ENCODE data around the gene WT1.

The WT1 gene

DNA sequence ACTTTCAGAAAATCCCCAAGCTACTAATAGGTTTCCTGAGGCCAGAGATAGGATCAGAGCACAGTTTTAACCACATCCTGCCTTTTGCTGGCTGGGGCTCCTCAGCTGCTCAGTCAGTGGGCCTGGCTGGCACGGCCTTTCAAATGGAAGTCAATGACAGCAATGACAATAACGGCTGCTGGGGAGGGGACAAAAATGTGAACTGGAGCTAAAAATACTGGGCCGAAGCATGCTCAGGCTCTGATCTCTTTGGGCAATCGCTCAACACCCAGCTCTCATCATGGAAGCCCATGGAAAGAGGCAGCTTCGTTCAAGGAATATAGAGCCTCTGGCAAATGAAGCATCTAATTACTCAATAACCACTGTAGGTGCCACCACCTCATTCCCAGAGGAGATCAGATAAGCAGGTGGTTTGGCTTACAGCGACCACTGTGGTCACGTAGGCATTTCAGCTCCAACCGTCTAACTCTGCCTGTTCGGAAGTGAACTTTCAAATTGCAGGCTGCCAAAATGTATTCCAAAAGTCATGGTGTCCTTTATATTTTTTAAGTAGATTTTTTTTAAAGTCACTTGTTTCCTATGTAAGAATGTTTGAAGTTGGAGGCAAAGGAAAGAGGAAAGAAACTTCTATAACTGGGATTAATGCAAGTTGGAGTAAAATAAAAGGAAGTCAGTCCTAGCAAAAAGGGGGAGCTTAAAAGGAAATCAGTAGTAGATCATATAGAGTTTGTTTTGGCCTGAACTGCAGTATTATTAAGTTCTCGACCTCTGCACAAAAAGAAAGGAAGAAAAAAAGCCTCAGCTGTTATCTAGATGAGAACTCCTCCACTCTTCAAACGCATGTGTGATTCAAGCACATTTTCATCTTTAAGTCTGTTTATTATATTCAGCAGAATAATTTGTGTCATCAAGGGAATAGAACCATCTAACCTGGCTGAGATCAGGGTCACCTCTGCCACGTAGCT, 14.1 kb downstream of the WT1 start:
- no peak overlapping the region for H3K4me3 ChIP-seq (ENCODE audit: extremely low read depth, insufficient read depth, low read length, poor library complexity, severe bottlenecking)
- H3K36me3 ChIP-seq (ENCODE audit: control insufficient read depth, insufficient read depth, low read length), result no peaks in the 10 kb centered on the region
- H3K9me3 ChIP-seq (ENCODE audit: control insufficient read depth, low read length), result no peaks in the 10 kb centered on the region
- H3K4me1 ChIP-seq (ENCODE audit: control insufficient read depth, insufficient read depth, low read length, poor library complexity, severe bottlenecking), result peaks cover 32% of the 10 kb centered on the region
- no peak overlapping the region for H3K27ac ChIP-seq (ENCODE audit: low read depth, low read length, severe bottlenecking)
- WGBS, 2 experiments (ENCODE audit: insufficient coverage in 2 of 2), result 69 to 75% methylated on average over 10 of the region's 12 CpGs

DNA sequence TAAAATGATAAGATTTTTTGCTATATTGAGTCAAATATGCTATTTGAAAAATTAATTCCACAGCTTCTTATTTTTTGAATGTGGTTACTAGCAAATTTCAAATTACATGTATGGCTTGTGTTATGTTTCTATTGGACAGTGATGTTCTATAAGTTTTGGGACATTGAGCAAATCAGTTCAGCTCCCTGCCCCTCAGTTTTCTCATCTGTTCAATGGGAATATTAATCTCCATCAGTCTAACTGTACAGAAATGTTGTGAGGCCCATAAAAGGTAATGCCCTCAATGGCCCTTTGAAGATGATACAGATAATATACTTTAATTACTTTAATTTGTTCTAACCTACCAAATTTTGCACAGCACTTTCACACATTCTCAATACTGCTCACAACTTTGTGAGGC, 15.2 kb downstream of the WT1 start:
- Histone ChIP-seq H3K4me3 (ENCODE audit: extremely low read depth, insufficient read depth, low read length, poor library complexity, severe bottlenecking) (no peak overlapping the region), H3K27ac (ENCODE audit: low read depth, low read length, severe bottlenecking) (no peak overlapping the region), H3K36me3 (ENCODE audit: control insufficient read depth, insufficient read depth, low read length) (no peaks in the 10 kb centered on the region), H3K4me1 (ENCODE audit: control insufficient read depth, insufficient read depth, low read length, poor library complexity, severe bottlenecking) (peaks cover 32% of the 10 kb centered on the region), H3K9me3 (ENCODE audit: control insufficient read depth, low read length) (no peaks in the 10 kb centered on the region)

DNA sequence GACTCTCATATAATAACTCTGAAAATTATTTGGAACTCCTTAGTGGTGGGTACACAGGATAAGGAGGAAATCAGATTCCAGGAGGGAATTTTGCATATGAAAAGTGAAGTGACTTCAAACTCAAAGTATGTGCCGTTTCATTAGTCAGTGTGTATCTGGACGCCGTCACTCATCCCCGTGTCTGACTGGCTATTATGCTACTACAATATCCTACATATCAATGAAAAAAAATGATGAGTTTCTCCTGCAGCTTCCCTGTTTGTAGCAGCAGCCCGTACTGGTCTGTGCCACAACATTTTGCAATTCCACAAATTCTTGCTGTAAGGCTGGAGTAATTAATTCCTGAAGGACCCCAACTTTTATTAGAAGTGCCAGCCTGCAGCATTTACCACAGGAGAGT, 16.5 kb downstream of the WT1 start:
- no peaks in the 10 kb centered on the region for H3K9me3 ChIP-seq (ENCODE audit: control insufficient read depth, low read length)
- H3K4me3 ChIP-seq (ENCODE audit: extremely low read depth, insufficient read depth, low read length, poor library complexity, severe bottlenecking), result no peak overlapping the region
- no peak overlapping the region for H3K27ac ChIP-seq (ENCODE audit: low read depth, low read length, severe bottlenecking)
- H3K36me3 ChIP-seq (ENCODE audit: control insufficient read depth, insufficient read depth, low read length), result no peaks in the 10 kb centered on the region
- WGBS, 2 experiments (ENCODE audit: insufficient coverage in 2 of 2), result 44 to 65% methylated on average over 2 to 5 of the region's 5 CpGs
- peaks cover 32% of the 10 kb centered on the region for H3K4me1 ChIP-seq (ENCODE audit: control insufficient read depth, insufficient read depth, low read length, poor library complexity, severe bottlenecking)

DNA sequence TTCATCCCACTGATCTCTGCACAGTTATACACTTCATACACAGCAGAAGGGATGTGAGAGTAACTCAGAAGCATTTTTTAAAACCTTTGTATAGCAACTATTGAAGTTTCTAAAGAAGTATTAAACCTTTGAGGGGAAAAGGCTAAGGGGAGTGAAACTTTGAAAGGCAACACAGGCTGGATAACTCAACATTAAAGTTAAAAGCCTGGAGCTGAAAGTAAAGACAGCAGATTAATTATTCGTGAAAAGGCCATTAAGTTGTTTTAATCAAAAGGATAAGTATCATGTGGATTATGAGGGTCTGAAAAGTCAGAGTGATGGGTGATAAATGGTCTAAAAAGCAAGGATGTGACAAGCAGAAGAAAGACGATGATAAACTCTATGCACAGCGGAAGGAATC, 17.5 kb downstream of the WT1 start:
- Histone ChIP-seq H3K4me1 (ENCODE audit: control insufficient read depth, insufficient read depth, low read length, poor library complexity, severe bottlenecking) (peaks cover 32% of the 10 kb centered on the region), H3K27ac (ENCODE audit: low read depth, low read length, severe bottlenecking) (no peak overlapping the region), H3K36me3 (ENCODE audit: control insufficient read depth, insufficient read depth, low read length) (no peaks in the 10 kb centered on the region), H3K4me3 (ENCODE audit: extremely low read depth, insufficient read depth, low read length, poor library complexity, severe bottlenecking) (no peak overlapping the region), H3K9me3 (ENCODE audit: control insufficient read depth, low read length) (no peaks in the 10 kb centered on the region)
- whole genome bisulfite sequencing, 2 experiments (ENCODE audit: insufficient coverage in 2 of 2), result 88 to 100% methylated on average over 1 of the region's 3 CpGs

DNA sequence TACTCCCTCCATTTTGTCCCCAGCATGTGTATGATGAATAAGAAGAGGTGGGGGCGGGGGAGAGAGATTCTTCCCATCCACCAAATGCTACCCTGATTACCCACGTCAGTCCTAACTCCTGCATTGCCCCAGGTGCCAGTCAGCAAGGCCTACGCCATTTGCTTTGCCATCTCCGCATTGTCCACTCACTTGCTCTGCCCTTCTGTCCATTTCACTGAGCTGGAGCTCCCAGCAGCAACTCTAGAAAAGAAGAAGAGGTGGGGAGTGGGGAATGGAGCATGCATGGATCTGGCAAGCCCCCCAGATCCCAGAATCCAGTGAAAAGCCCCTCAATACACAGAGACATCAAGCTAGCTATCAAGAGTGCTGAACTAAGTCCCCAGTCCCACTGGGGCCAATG, 19.0 kb downstream of the WT1 start:
- Histone ChIP-seq H3K27ac (ENCODE audit: low read depth, low read length, severe bottlenecking) (no peak overlapping the region), H3K4me3 (ENCODE audit: extremely low read depth, insufficient read depth, low read length, poor library complexity, severe bottlenecking) (no peak overlapping the region), H3K9me3 (ENCODE audit: control insufficient read depth, low read length) (no peaks in the 10 kb centered on the region), H3K4me1 (ENCODE audit: control insufficient read depth, insufficient read depth, low read length, poor library complexity, severe bottlenecking) (peaks cover 25% of the 10 kb centered on the region), H3K36me3 (ENCODE audit: control insufficient read depth, insufficient read depth, low read length) (no peaks in the 10 kb centered on the region)
- WGBS, 2 experiments (ENCODE audit: insufficient coverage in 2 of 2), result 60 to 67% methylated on average over 2 of the region's 4 CpGs

DNA sequence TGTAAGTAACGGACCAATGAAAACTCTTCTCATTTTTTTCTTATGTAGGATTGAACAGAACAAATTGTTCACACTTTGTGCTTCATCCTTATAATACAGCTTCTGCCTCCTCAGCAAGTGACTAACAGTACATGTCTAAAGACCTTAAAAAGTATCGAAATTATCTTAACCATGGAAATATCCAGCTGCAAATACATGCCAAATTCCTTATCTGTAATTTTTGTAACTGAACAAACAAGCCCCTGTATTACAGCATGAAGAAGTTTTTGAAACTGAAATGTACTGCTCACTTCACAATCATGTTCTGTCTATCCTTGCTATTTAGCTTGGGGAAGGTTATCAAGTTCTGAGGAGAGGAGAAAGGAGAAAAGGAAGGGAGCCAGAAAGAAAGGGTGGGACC, 20.4 kb downstream of the WT1 start:
- H3K4me1 ChIP-seq (ENCODE audit: control insufficient read depth, insufficient read depth, low read length, poor library complexity, severe bottlenecking), result peaks cover 12% of the 10 kb centered on the region
- no peaks in the 10 kb centered on the region for H3K9me3 ChIP-seq (ENCODE audit: control insufficient read depth, low read length)
- no peak overlapping the region for H3K27ac ChIP-seq (ENCODE audit: low read depth, low read length, severe bottlenecking)
- H3K36me3 ChIP-seq (ENCODE audit: control insufficient read depth, insufficient read depth, low read length), result no peaks in the 10 kb centered on the region
- WGBS, 2 experiments (ENCODE audit: insufficient coverage in 2 of 2), result 67 to 89% methylated on average over 1 to 2 of the region's 2 CpGs
- H3K4me3 ChIP-seq (ENCODE audit: extremely low read depth, insufficient read depth, low read length, poor library complexity, severe bottlenecking), result no peak overlapping the region

DNA sequence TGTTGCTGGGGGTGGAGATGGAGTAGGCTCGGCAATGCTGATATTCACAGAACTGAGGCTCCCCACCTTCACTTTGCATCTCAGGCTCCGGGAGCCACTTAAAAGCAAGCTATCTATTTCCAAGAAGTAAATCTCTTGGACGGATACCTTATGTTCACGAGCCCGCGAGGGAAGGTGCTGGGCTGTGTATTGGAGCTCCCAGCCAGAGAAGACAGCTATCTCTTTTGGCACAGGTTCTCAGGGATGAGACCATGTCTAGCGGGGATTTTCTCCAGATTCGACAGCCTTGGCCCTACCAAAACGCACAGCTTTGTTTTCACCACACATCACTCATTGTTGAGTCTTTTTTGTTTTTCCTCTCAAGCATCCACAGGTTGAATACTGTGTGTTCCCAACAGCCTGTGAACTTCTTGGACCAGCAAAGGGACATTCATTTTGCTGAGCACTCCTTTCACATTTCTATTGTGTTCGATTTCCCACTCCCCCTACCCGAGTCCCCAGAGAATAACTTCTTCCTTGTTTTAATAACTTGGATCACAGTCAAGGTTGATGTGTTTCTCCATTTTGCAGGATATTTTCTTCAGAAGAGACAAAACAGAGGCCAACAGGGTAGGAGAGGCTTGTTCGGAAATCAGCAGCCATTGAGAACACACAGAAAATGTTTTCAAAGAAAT, 23.3 kb downstream of the WT1 start:
- Histone ChIP-seq H3K36me3 (ENCODE audit: control insufficient read depth, insufficient read depth, low read length) (no peaks in the 10 kb centered on the region), H3K4me3 (ENCODE audit: extremely low read depth, insufficient read depth, low read length, poor library complexity, severe bottlenecking) (no peak overlapping the region), H3K4me1 (ENCODE audit: control insufficient read depth, insufficient read depth, low read length, poor library complexity, severe bottlenecking) (no peaks in the 10 kb centered on the region), H3K27ac (ENCODE audit: low read depth, low read length, severe bottlenecking) (no peak overlapping the region), H3K9me3 (ENCODE audit: control insufficient read depth, low read length) (no peaks in the 10 kb centered on the region)
- WGBS, 2 experiments (ENCODE audit: insufficient coverage in 2 of 2), result 91 to 97% methylated on average over 7 to 8 of the region's 12 CpGs

DNA sequence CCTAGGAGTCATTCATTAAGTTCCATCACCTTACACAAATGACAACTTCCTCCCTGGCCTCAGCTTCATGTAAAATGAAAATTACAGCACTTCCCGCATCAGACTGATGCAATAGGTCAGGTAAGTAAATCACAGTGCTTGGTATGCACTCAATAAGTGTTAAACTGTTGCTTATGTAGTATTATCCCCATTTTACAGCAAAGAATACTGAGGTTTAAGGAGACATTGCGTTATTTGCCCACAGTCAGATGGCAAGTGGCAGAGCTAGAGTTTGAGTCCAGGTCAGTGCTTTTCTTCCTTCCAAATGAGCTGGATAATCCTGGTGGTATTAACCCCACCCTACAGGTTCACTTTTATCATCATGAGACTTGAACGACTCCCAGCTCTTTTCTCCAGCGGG, 29.7 kb downstream of the WT1 start:
- no peaks in the 10 kb centered on the region for H3K36me3 ChIP-seq (ENCODE audit: control insufficient read depth, insufficient read depth, low read length)
- H3K4me1 ChIP-seq (ENCODE audit: control insufficient read depth, insufficient read depth, low read length, poor library complexity, severe bottlenecking), result peaks cover 2% of the 10 kb centered on the region
- WGBS, 2 experiments (ENCODE audit: insufficient coverage in 2 of 2), result 100% methylated on average over 1 of the region's 4 CpGs; no CpG with 5 or more reads in 1 of the 2 experiments
- no peak overlapping the region for H3K4me3 ChIP-seq (ENCODE audit: extremely low read depth, insufficient read depth, low read length, poor library complexity, severe bottlenecking)
- H3K27ac ChIP-seq (ENCODE audit: low read depth, low read length, severe bottlenecking), result no peak overlapping the region
- no peaks in the 10 kb centered on the region for H3K9me3 ChIP-seq (ENCODE audit: control insufficient read depth, low read length)

DNA sequence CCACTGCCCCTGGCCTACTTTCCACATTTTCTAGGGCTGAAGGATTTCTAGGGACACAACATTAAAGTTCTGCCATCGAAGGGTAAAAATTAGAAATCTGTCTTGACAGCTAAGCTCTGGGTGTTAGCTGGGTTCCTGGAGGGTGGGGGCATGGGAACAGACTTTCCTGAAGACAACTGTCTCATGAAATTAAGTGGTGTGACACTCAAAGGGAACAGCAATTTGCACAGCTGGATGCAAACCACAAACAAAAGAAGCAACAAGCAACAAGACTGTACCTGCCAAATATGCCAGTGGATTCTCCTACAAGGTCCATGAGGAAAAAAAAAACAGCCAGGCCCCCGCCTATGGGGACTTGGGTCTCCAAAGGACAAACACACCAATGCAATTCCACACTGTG, 32.5 kb downstream of the WT1 start:
- H3K27ac ChIP-seq (ENCODE audit: low read depth, low read length, severe bottlenecking), result no peak overlapping the region
- WGBS, 2 experiments (ENCODE audit: insufficient coverage in 2 of 2), result 83 to 100% methylated on average over 1 of the region's 2 CpGs

DNA sequence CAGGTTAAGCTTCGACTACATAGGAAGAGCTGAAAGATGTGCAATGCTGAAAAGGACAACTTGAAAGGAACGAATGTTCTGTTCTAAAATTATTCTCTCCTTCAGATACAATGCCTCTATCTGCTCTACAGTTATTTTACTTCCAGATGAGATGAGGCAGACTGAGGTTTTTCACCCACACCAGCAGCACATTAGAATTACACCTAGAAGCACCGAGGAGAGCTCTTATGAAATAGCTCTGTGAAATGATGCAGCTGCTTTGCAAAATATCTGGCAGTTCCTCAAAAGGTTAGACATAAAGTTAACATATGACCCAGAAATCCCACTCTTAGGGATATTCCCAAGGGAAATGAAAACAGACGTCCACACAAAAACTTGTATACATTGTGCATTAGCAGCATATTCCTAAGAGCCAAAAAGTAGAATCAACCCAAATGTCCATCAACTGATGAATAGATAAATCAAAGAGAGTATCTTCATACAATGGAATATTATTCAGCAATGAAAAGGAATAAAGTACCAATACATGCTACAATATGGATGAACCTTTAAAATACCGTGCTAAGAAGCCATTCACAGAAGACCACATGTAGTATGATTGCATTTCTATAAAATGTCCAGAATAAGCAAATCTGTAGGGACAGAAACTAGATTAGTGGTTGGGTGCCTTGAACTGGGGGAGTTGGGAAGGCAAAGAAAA, 34.5 kb downstream of the WT1 start:
- no peak overlapping the region for H3K4me3 ChIP-seq (ENCODE audit: extremely low read depth, insufficient read depth, low read length, poor library complexity, severe bottlenecking)
- peaks cover 15% of the 10 kb centered on the region for H3K4me1 ChIP-seq (ENCODE audit: control insufficient read depth, insufficient read depth, low read length, poor library complexity, severe bottlenecking)
- no peaks in the 10 kb centered on the region for H3K9me3 ChIP-seq (ENCODE audit: control insufficient read depth, low read length)
- no peaks in the 10 kb centered on the region for H3K36me3 ChIP-seq (ENCODE audit: control insufficient read depth, insufficient read depth, low read length)
- H3K27ac ChIP-seq (ENCODE audit: low read depth, low read length, severe bottlenecking), result no peak overlapping the region
- 83 to 86% methylated on average over 1 of the region's 5 CpGs for WGBS, 2 experiments (ENCODE audit: insufficient coverage in 2 of 2)

More for the DNA sequence above, 32.5 kb downstream of the WT1 start:
- Histone ChIP-seq H3K9me3 (ENCODE audit: control insufficient read depth, low read length) (no peaks in the 10 kb centered on the region), H3K4me1 (ENCODE audit: control insufficient read depth, insufficient read depth, low read length, poor library complexity, severe bottlenecking) (peaks cover 10% of the 10 kb centered on the region), H3K36me3 (ENCODE audit: control insufficient read depth, insufficient read depth, low read length) (no peaks in the 10 kb centered on the region), H3K4me3 (ENCODE audit: extremely low read depth, insufficient read depth, low read length, poor library complexity, severe bottlenecking) (no peak overlapping the region)

All from mesodermal cell (in vitro differentiated cells).